WTC11 (cell line): ENCODE measurements around the gene OR51M1. TPM values are rescaled to one million over a fixed set of nuclear protein-coding genes. Genes with fewer than 3 reads are reported as not detected.

Source experiments
- ATAC-seq: fragments of 200-7000 bp; cut with Tn5 transposase; 2 replicates; pipeline ENCODE4 v1.10.0; 2021; ENCODE audit warnings: mild to moderate bottlenecking, moderate library complexity
- CTCF ChIA-PET: fragments of 300-600 bp; sonication (Branson Sonifier 250); formaldehyde crosslinking; loops from one replicate; lab custom pipeline; 2021; ENCODE audit warnings: antibody characterized with exemption; lab: Charles Lee
- POLR2A ChIA-PET: fragments of 350-600 bp; sonication (Branson Sonifier 250); formaldehyde crosslinking; loops from one replicate; lab custom pipeline; 2021; ENCODE audit warnings: antibody characterized with exemption; lab: Charles Lee
- DNase-seq: peaks from one replicate; pipeline ENCODE4 v3.0.0; 2021; ENCODE audit warnings: low spot score
- H3K27ac Mint-ChIP-seq: 2 replicates; pipeline ENCODE4 v1.8.0; 2021; ENCODE audit warnings: mixed read lengths
- H3K27me3 Mint-ChIP-seq: 2 replicates; pipeline ENCODE4 v1.8.0; 2021; ENCODE audit warnings: low read depth, mild to moderate bottlenecking, moderate library complexity, mixed read lengths
- H3K36me3 Mint-ChIP-seq: 2 replicates; pipeline ENCODE4 v1.8.0; 2021; ENCODE audit warnings: mixed read lengths
- H3K4me1 Mint-ChIP-seq: 2 replicates; pipeline ENCODE4 v1.8.0; 2022; ENCODE audit warnings: mixed read lengths
- H3K4me3 Mint-ChIP-seq: 2 replicates; pipeline ENCODE4 v1.8.0; 2021; ENCODE audit warnings: mild to moderate bottlenecking, moderate library complexity, mixed read lengths
- H3K9me3 Mint-ChIP-seq: 2 replicates; pipeline ENCODE4 v1.8.0; 2021; ENCODE audit warnings: mixed read lengths
- CBFB ChIP-seq: sonication (generic); formaldehyde crosslinking; IDR thresholded peaks from 2 replicates; pipeline ENCODE4 v1.8.1; 2022; ENCODE audit warnings: mild to moderate bottlenecking, low read depth, missing genetic modification reagents
- E2F5 ChIP-seq: sonication (generic); formaldehyde crosslinking; IDR thresholded peaks from 2 replicates; pipeline ENCODE4 v1.8.1; 2022; ENCODE audit warnings: mild to moderate bottlenecking, moderate library complexity, missing genetic modification reagents
- FOXJ3 ChIP-seq: sonication (generic); formaldehyde crosslinking; IDR thresholded peaks from 2 replicates; pipeline ENCODE4 v1.9.0; 2021; ENCODE audit warnings: missing genetic modification reagents, mild to moderate bottlenecking, borderline replicate concordance
- GTF2I ChIP-seq: fragments of 250-450 bp; sonication (Bioruptor Pico); conservative IDR thresholded peaks from 2 replicates; pipeline ENCODE4 v1.4.0; 2021; ENCODE audit warnings: mild to moderate bottlenecking
- HMGA2 ChIP-seq: fragments of 250-450 bp; sonication (Bioruptor Pico); IDR thresholded peaks from 2 replicates; pipeline ENCODE4 v1.4.0; 2021; ENCODE audit warnings: mild to moderate bottlenecking, moderate library complexity
- MLX ChIP-seq: sonication (generic); formaldehyde crosslinking; IDR thresholded peaks from 2 replicates; pipeline ENCODE4 v1.8.1; 2023; ENCODE audit warnings: mild to moderate bottlenecking, missing genetic modification reagents, moderate library complexity
- OVOL2 ChIP-seq: fragments of 250-450 bp; sonication (Bioruptor Pico); IDR thresholded peaks from 2 replicates; pipeline ENCODE4 v1.9.0; 2021; ENCODE audit warnings: mild to moderate bottlenecking, borderline replicate concordance
- TEAD1 ChIP-seq: sonication (generic); formaldehyde crosslinking; IDR thresholded peaks from 2 replicates; pipeline ENCODE4 v1.8.0; 2022; ENCODE audit warnings: mild to moderate bottlenecking, missing genetic modification reagents
- ZBTB43 ChIP-seq: sonication (generic); formaldehyde crosslinking; IDR thresholded peaks from 2 replicates; pipeline ENCODE4 v1.8.1; 2023; ENCODE audit warnings: mild to moderate bottlenecking, missing genetic modification reagents
- ZNF263 ChIP-seq: sonication (generic); formaldehyde crosslinking; IDR thresholded peaks from 2 replicates; pipeline ENCODE4 v1.8.1; 2022; ENCODE audit warnings: low read depth, mild to moderate bottlenecking, moderate library complexity, missing genetic modification reagents
- ZNF512 ChIP-seq: sonication (generic); formaldehyde crosslinking; IDR thresholded peaks from 2 replicates; pipeline ENCODE4 v1.8.1; 2022; ENCODE audit warnings: missing genetic modification reagents, borderline replicate concordance
- total RNA-seq: library from RNA; stranded (reverse); gene quantifications from 3 replicates; pipeline ENCODE4 v1.2.3, GENCODE V29; 2021
- TF ChIP-seq, protein P1 (sequence below): fragments of 200-600 bp; IDR thresholded peaks from 2 replicates; pipeline ENCODE4 v1.8.0; 2022; ENCODE audit warnings: antibody characterized with exemption

The OR51M1 gene
- total RNA-seq, 1 experiment from 2014 or later = not detected

- H3K36me3 Mint-ChIP-seq = no peaks in the 10 kb centered on the region
- H3K27ac Mint-ChIP-seq = no peak overlapping the region
- peaks cover 14% of the 10 kb centered on the region for H3K4me1 Mint-ChIP-seq
- peak; percentile 98 for ATAC-seq
- CTCF ChIA-PET = interaction anchor here (0.9 kb wide), 1 partner anchor 256 kb away, joined by 3 read pairs; no protein-coding TSS in a partner anchor
- H3K9me3 Mint-ChIP-seq = no peaks in the 10 kb centered on the region
- POLR2A ChIA-PET = no interaction called here
- H3K4me3 Mint-ChIP-seq = no peak overlapping the region
- DNase-seq = peak; percentile 74
- peaks cover 5% of the 10 kb centered on the region; the same call in 1 of the 2 replicates for H3K27me3 Mint-ChIP-seq
- TF ChIP-seq, protein P1, sequence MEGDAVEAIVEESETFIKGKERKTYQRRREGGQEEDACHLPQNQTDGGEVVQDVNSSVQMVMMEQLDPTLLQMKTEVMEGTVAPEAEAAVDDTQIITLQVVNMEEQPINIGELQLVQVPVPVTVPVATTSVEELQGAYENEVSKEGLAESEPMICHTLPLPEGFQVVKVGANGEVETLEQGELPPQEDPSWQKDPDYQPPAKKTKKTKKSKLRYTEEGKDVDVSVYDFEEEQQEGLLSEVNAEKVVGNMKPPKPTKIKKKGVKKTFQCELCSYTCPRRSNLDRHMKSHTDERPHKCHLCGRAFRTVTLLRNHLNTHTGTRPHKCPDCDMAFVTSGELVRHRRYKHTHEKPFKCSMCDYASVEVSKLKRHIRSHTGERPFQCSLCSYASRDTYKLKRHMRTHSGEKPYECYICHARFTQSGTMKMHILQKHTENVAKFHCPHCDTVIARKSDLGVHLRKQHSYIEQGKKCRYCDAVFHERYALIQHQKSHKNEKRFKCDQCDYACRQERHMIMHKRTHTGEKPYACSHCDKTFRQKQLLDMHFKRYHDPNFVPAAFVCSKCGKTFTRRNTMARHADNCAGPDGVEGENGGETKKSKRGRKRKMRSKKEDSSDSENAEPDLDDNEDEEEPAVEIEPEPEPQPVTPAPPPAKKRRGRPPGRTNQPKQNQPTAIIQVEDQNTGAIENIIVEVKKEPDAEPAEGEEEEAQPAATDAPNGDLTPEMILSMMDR = peak; percentile 84
- TF ChIP-seq FOXJ3 (CRISPR knock-in tag) (no peak), TEAD1 (CRISPR knock-in tag) (no peak)
These were observed 2.8 kb upstream of the OR51M1 start for GRCh38 chr11:5380740-5381342.

DNA sequence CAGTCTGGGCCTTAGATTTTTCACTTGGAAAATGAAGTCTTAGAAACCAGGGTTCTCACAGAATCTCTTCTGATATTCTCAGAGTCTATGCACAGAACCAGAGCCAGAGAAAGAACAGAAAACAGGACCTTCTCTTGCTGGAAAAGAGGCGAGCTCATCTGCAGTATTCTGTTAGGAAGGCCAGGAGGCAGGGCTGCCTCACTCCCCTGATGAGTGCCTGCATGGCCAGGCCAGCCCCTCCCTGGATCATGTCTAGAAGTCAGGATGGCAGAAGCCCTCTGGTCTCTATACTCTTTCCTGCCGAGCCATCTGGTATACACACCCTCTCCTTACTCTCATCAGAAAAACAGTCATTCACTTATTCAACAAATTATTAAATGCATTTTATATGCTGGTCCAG, 723 bp downstream of the OR51M1 start:
- H3K27ac Mint-ChIP-seq = no peak overlapping the region
- H3K9me3 Mint-ChIP-seq = no peaks in the 10 kb centered on the region
- DNase-seq = peak; percentile 18
- H3K4me3 Mint-ChIP-seq = no peak overlapping the region
- no peak for TF ChIP-seq OVOL2 (CRISPR knock-in tag)
- TF ChIP-seq ZBTB43 (CRISPR knock-in tag) = no peak
- TF ChIP-seq CBFB (CRISPR knock-in tag) = no peak
- no peak for TF ChIP-seq ZNF512 (CRISPR knock-in tag)
- TF ChIP-seq E2F5 = no peak
- no peak for TF ChIP-seq ZNF263 (CRISPR knock-in tag)
- TF ChIP-seq, protein P1 = no peak
- TF ChIP-seq GTF2I (CRISPR knock-in tag) = no peak
- TF ChIP-seq MLX (CRISPR knock-in tag) = no peak
- no peaks in the 10 kb centered on the region for H3K27me3 Mint-ChIP-seq
- CTCF ChIA-PET = no interaction called here
- ATAC-seq = peak; percentile 61
- H3K36me3 Mint-ChIP-seq = no peaks in the 10 kb centered on the region
- peaks cover 14% of the 10 kb centered on the region for H3K4me1 Mint-ChIP-seq
- POLR2A ChIA-PET = no interaction called here

GRCh38 chr11:5390210-5390609, 6.6 kb downstream of the OR51M1 start:
- Mint-ChIP-seq H3K27me3 (no peaks in the 10 kb centered on the region), H3K9me3 (peaks cover 3% of the 10 kb centered on the region; the same call in 1 of the 2 replicates), H3K27ac (no peak overlapping the region), H3K36me3 (no peaks in the 10 kb centered on the region), H3K4me3 (no peak overlapping the region), H3K4me1 (no peaks in the 10 kb centered on the region)
- ChIA-PET POLR2A (no interaction called here), CTCF (no interaction called here)
- no peak for TF ChIP-seq HMGA2 (CRISPR knock-in tag)
- TF ChIP-seq, protein P1 = 0 out of 2 replicates have a peak, but pooled peaks have one; percentile 22
- ATAC-seq (peak; percentile 44), DNase-seq (no peak)
